SK-N-SH (cell line): ENCODE data around the gene GIPC2. TPM values are rescaled to one million over a fixed set of nuclear protein-coding genes. Genes with fewer than 3 reads are reported as not detected.

Experiments
- CTCF ChIA-PET: fragments of 300-600, 350-600 bp; formaldehyde crosslinking; extraction: SDS; loops from one replicate; lab custom pipeline; 2021; lab: Yijun Ruan, JAX
- POLR2A ChIA-PET: fragments of 350-600 bp; sonication (Branson Sonifier 250); formaldehyde crosslinking; extraction: SDS; loops from one replicate; lab custom pipeline; 2020; ENCODE audit warnings: antibody characterized with exemption, inconsistent platforms; lab: Yijun Ruan, JAX
- DNase-seq: peaks from one replicate; pipeline ENCODE4 v3.0.0; 2012
- H2AFZ ChIP-seq: fragments of 200-600 bp; sonication (generic); 2 replicates; pipeline ENCODE4 v1.8.1; 2016; ENCODE audit warnings: antibody characterized with exemption, mild to moderate bottlenecking, low read depth
- H3F3A ChIP-seq: fragments of 200-600 bp; sonication (generic); replicated peaks from 2 replicates; pipeline ENCODE3; 2016; ENCODE audit warnings: antibody characterized with exemption, mild to moderate bottlenecking; ENCODE audit not compliant: insufficient read depth
- H3K27ac ChIP-seq, 2 experiments: fragments of 200-500 bp in 1 of 2; fragments of 200-600 bp in 1 of 2; sonication (Bioruptor generic) in 1 of 2; sonication (generic), shearing (Covaris generic) in 1 of 2; 2 replicates each; pipeline versions ENCODE4 v1.5.1 to v1.6.1; 2014 to 2016; ENCODE audit warnings: low read depth in 2 of 2, inconsistent platforms in 1 of 2, low read length in 1 of 2, mild to moderate bottlenecking in 1 of 2, mixed read lengths in 1 of 2
- H3K27me3 ChIP-seq: fragments of 200-600 bp; sonication (generic), shearing (Covaris generic); 2 replicates; pipeline ENCODE4 v1.6.1; 2016; ENCODE audit warnings: mixed run types; ENCODE audit not compliant: insufficient read depth
- H3K36me3 ChIP-seq, 2 experiments: fragments of 200-500 bp in 1 of 2; fragments of 200-600 bp in 1 of 2; sonication (Bioruptor generic) in 1 of 2; sonication (generic) in 1 of 2; replicated peaks in 1 of 2; 2 replicates each; pipeline versions ENCODE3 to v1.5.1; 2014 to 2016; ENCODE audit warnings: low read length in 1 of 2, mild to moderate bottlenecking in 1 of 2; ENCODE audit not compliant: insufficient read depth in 2 of 2, control insufficient read depth in 1 of 2
- H3K4me1 ChIP-seq, 2 experiments: fragments of 200-500 bp in 1 of 2; fragments of 200-600 bp in 1 of 2; sonication (Bioruptor generic) in 1 of 2; sonication (generic), shearing (Covaris generic) in 1 of 2; 2 replicates each; pipeline versions ENCODE4 v1.5.1 to v1.6.1; 2014 to 2016; ENCODE audit warnings: low read depth in 1 of 2, low read length in 1 of 2, mixed run types in 1 of 2; ENCODE audit not compliant: insufficient read depth in 2 of 2, control insufficient read depth in 1 of 2
- H3K4me2 ChIP-seq: fragments of 200-600 bp; sonication (generic), shearing (Covaris generic); 2 replicates; pipeline ENCODE4 v1.6.1; 2017; ENCODE audit warnings: mixed run types
- H3K4me3 ChIP-seq, 2 experiments: fragments of 200-500 bp in 1 of 2; fragments of 200-600 bp in 1 of 2; sonication (Bioruptor generic) in 1 of 2; sonication (generic), shearing (Covaris generic) in 1 of 2; 2 replicates each; pipeline versions ENCODE4 v1.5.1 to v1.8.1; 2014 to 2016; ENCODE audit warnings: low read depth in 2 of 2, inconsistent platforms in 1 of 2, low read length in 1 of 2, mild to moderate bottlenecking in 1 of 2, mixed read lengths in 1 of 2, moderate library complexity in 1 of 2
- H3K79me2 ChIP-seq: fragments of 200-600 bp; sonication (generic); 2 replicates; pipeline ENCODE4 v1.8.1; 2017; ENCODE audit warnings: mild to moderate bottlenecking; ENCODE audit not compliant: insufficient read depth
- H3K9ac ChIP-seq: fragments of 200-600 bp; sonication (generic); 2 replicates; pipeline ENCODE4 v1.6.1; 2017; ENCODE audit warnings: mixed run types
- H3K9me2 ChIP-seq: fragments of 200-600 bp; sonication (generic); 2 replicates; pipeline ENCODE4 v1.6.1; 2017; ENCODE audit warnings: mixed run types
- H3K9me3 ChIP-seq: fragments of 200-600 bp; sonication (generic); 2 replicates; pipeline ENCODE4 v1.6.1; 2017; ENCODE audit warnings: mixed run types, mild to moderate bottlenecking, moderate library complexity
- H4K20me1 ChIP-seq: fragments of 200-600 bp; sonication (generic); 2 replicates; pipeline ENCODE4 v1.6.1; 2017; ENCODE audit warnings: mild to moderate bottlenecking, mixed run types; ENCODE audit not compliant: insufficient read depth
- CHD2 ChIP-seq: fragments of 150-350 bp; IDR thresholded peaks from 2 replicates; pipeline ENCODE4 v1.6.1; 2018; ENCODE audit warnings: low read length; ENCODE audit not compliant: partially characterized antibody
- EP300 ChIP-seq, 2 experiments: IDR thresholded peaks; 2 replicates each; pipeline versions ENCODE4 v1.4.0 to v1.6.1; 2012; ENCODE audit warnings: borderline replicate concordance in 1 of 2, low read depth in 1 of 2, low read length in 1 of 2
- EZH2phosphoT487 ChIP-seq: fragments of 200-600 bp; sonication (generic); IDR thresholded peaks from 2 replicates; pipeline ENCODE4 v1.6.1; 2017; ENCODE audit warnings: low read depth, mixed run types, mild to moderate bottlenecking, antibody characterized with exemption, moderate library complexity, borderline replicate concordance
- GABPA ChIP-seq: IDR thresholded peaks from 2 replicates; pipeline ENCODE4 v1.4.0; 2012; ENCODE audit warnings: low read depth, mild to moderate bottlenecking
- GATA2 ChIP-seq: sonication (generic); formaldehyde crosslinking; IDR thresholded peaks from 2 replicates; pipeline ENCODE4 v1.5.0; 2020; ENCODE audit warnings: mild to moderate bottlenecking, missing genetic modification reagents
- JUND ChIP-seq: IDR thresholded peaks from 2 replicates; pipeline ENCODE4 v1.4.0; 2012
- MEF2A ChIP-seq: IDR thresholded peaks from 2 replicates; pipeline ENCODE4 v1.4.0; 2012; ENCODE audit warnings: low read depth, borderline replicate concordance
- POLR2AphosphoS5 ChIP-seq: IDR thresholded peaks from 2 replicates; pipeline ENCODE4 v1.6.1; 2012; ENCODE audit warnings: low read depth, low read length
- RCOR1 ChIP-seq: fragments of 150-350 bp; IDR thresholded peaks from 2 replicates; pipeline ENCODE4 v1.6.1; 2017; ENCODE audit warnings: antibody characterized with exemption, low read length
- RFX5 ChIP-seq: IDR thresholded peaks from 2 replicates; pipeline ENCODE4 v1.6.1; 2012; ENCODE audit warnings: mild to moderate bottlenecking, improper control_type of control experiment, low read length
- RXRA ChIP-seq: IDR thresholded peaks from 2 replicates; pipeline ENCODE4 v1.4.0; 2012; ENCODE audit warnings: low read depth, mild to moderate bottlenecking, borderline replicate concordance
- TCF12 ChIP-seq: IDR thresholded peaks from 2 replicates; pipeline ENCODE4 v1.4.0; 2012
- WGBS: methylation state at CpG from one replicate; pipeline ENCODE4 v1.1.6; 2017; ENCODE audit warnings: low lambda C conversion rate; 5-methylcytosine and 5-hydroxymethylcytosine counted together
- polyA plus RNA-seq, 3 experiments: library from polyadenylated mRNA; depleted of rRNA; stranded (reverse); fragments of >200 nt; gene quantifications; 2 replicates each; pipeline ENCODE4 v1.2.3, GENCODE V29; 2012
- TF ChIP-seq, protein P1 (sequence below): IDR thresholded peaks from 2 replicates; pipeline ENCODE4 v1.4.0; 2012; ENCODE audit warnings: low read depth, borderline replicate concordance
- TF ChIP-seq, protein P2 (sequence below): IDR thresholded peaks from 2 replicates; pipeline ENCODE4; 2012
- TF ChIP-seq, protein P3 (sequence below): fragments of 150-350 bp; IDR thresholded peaks from 2 replicates; pipeline ENCODE4 v1.6.1; 2017; ENCODE audit warnings: antibody characterized with exemption, low read length, low read depth, borderline replicate concordance
- TF ChIP-seq, protein P4 (sequence below): IDR thresholded peaks from 2 replicates; pipeline ENCODE4 v1.6.1; 2012; ENCODE audit warnings: mild to moderate bottlenecking, low read depth, low read length, moderate library complexity

The GIPC2 gene
- polyA plus RNA-seq, 1 of the 3 experiments (the other 2 are of a cell fraction) = 0.02 TPM

DNA sequence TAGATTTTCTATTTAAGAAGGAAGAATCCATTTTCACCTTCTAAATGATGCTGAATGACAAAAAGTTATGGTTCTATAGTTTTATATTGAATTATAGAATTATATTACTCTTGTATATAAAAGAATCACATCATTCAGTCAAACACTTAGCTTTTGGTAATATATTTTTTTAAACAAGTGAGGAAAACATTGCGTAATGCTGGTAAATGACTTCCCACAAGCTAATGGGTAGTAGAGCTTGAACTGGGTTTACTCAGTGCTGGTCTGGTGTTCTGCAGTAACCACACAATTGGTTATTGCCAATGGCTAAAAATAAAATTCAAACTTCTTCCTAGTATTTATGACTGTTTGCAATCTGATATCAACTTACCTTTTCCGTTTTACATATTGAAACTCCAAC lies 10.6 kb upstream of the GIPC2 start:
- no peak for DNase-seq

More for the DNA sequence above, 10.6 kb upstream of the GIPC2 start:
- H3K36me3 ChIP-seq = no peaks in the 10 kb centered on the region
- H3K9ac ChIP-seq = no peak overlapping the region
- H3K79me2 ChIP-seq = no peaks in the 10 kb centered on the region; the same call in 1 of the 2 replicates
- no peak overlapping the region for H3K4me3 ChIP-seq
- H3K27me3 ChIP-seq = no peaks in the 10 kb centered on the region
- peaks cover 3% of the 10 kb centered on the region for H3F3A ChIP-seq
- ChIA-PET CTCF (interaction anchor here (0.5 kb wide), 1 partner anchor 12 kb away, joined by 3 read pairs; no protein-coding TSS in a partner anchor), POLR2A (no interaction called here)
- H3K4me2 ChIP-seq = no peak overlapping the region
- no peak overlapping the region for H3K27ac ChIP-seq
- H3K9me3 ChIP-seq = no peaks in the 10 kb centered on the region
- no peak overlapping the region for H2AFZ ChIP-seq
- H4K20me1 ChIP-seq = no peaks in the 10 kb centered on the region
- H3K4me1 ChIP-seq = no peaks in the 10 kb centered on the region
- no peak for TF ChIP-seq EP300 (IDR thresholded peaks at IDR 0.05; ENCODE audit: borderline replicate concordance in 1 of 2, low read depth in 1 of 2, low read length in 1 of 2)
- no peak for TF ChIP-seq EZH2phosphoT487
- no peak for TF ChIP-seq GATA2 (CRISPR knock-in tag)
- TF ChIP-seq, protein P1, sequence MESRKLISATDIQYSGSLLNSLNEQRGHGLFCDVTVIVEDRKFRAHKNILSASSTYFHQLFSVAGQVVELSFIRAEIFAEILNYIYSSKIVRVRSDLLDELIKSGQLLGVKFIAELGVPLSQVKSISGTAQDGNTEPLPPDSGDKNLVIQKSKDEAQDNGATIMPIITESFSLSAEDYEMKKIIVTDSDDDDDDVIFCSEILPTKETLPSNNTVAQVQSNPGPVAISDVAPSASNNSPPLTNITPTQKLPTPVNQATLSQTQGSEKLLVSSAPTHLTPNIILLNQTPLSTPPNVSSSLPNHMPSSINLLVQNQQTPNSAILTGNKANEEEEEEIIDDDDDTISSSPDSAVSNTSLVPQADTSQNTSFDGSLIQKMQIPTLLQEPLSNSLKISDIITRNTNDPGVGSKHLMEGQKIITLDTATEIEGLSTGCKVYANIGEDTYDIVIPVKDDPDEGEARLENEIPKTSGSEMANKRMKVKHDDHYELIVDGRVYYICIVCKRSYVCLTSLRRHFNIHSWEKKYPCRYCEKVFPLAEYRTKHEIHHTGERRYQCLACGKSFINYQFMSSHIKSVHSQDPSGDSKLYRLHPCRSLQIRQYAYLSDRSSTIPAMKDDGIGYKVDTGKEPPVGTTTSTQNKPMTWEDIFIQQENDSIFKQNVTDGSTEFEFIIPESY = no peak
- TF ChIP-seq, protein P2, sequence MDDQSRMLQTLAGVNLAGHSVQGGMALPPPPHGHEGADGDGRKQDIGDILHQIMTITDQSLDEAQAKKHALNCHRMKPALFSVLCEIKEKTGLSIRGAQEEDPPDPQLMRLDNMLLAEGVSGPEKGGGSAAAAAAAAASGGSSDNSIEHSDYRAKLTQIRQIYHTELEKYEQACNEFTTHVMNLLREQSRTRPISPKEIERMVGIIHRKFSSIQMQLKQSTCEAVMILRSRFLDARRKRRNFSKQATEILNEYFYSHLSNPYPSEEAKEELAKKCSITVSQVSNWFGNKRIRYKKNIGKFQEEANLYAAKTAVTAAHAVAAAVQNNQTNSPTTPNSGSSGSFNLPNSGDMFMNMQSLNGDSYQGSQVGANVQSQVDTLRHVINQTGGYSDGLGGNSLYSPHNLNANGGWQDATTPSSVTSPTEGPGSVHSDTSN = no peak
- no peak for TF ChIP-seq POLR2AphosphoS5
- no peak for TF ChIP-seq CHD2
- TF ChIP-seq RFX5 = no peak
- TF ChIP-seq JUND = no peak
- TF ChIP-seq RCOR1 = no peak
- TF ChIP-seq, protein P3, sequence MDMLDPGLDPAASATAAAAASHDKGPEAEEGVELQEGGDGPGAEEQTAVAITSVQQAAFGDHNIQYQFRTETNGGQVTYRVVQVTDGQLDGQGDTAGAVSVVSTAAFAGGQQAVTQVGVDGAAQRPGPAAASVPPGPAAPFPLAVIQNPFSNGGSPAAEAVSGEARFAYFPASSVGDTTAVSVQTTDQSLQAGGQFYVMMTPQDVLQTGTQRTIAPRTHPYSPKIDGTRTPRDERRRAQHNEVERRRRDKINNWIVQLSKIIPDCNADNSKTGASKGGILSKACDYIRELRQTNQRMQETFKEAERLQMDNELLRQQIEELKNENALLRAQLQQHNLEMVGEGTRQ = no peak
- no peak for TF ChIP-seq RXRA
- TF ChIP-seq, protein P4, sequence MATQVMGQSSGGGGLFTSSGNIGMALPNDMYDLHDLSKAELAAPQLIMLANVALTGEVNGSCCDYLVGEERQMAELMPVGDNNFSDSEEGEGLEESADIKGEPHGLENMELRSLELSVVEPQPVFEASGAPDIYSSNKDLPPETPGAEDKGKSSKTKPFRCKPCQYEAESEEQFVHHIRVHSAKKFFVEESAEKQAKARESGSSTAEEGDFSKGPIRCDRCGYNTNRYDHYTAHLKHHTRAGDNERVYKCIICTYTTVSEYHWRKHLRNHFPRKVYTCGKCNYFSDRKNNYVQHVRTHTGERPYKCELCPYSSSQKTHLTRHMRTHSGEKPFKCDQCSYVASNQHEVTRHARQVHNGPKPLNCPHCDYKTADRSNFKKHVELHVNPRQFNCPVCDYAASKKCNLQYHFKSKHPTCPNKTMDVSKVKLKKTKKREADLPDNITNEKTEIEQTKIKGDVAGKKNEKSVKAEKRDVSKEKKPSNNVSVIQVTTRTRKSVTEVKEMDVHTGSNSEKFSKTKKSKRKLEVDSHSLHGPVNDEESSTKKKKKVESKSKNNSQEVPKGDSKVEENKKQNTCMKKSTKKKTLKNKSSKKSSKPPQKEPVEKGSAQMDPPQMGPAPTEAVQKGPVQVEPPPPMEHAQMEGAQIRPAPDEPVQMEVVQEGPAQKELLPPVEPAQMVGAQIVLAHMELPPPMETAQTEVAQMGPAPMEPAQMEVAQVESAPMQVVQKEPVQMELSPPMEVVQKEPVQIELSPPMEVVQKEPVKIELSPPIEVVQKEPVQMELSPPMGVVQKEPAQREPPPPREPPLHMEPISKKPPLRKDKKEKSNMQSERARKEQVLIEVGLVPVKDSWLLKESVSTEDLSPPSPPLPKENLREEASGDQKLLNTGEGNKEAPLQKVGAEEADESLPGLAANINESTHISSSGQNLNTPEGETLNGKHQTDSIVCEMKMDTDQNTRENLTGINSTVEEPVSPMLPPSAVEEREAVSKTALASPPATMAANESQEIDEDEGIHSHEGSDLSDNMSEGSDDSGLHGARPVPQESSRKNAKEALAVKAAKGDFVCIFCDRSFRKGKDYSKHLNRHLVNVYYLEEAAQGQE = no peak
- no peak for TF ChIP-seq MEF2A
- TF ChIP-seq TCF12 = no peak
- no peak for TF ChIP-seq GABPA
- H3K9me2 ChIP-seq = no peaks in the 10 kb centered on the region
- WGBS = 96% methylated on average over 2 of the region's 2 CpGs
